Stimulated activated CD4-positive, alpha-beta T cell treated with anti-CD3 and anti-CD28 coated beads, Interleukin-4, amount 100 ng/mL, for 24 hours (primary cell): Measurements from ENCODE around the gene FGF8.
"Not testable (repeated sequence)": the region's sequence is repeated elsewhere in the genome, so short reads cannot be mapped to it uniquely, and the experiment has no call there.

Experiments used
- DNase-seq: peaks from one replicate; pipeline ENCODE4 v3.0.0-alpha.2; 2020

FGF8 gene

GRCh38 chr10:101775273-101776160 is at the start of gene FGF8:
Gene FGF8 (minus strand): TSS chr10:101776114. CDS start chr10:101775900, 214 bp downstream.
- no peak for DNase-seq

GRCh38 chr10:101824736-101825135 is 48.8 kb upstream of the FGF8 start:
- no peak for DNase-seq

GRCh38 chr10:101818872-101819633 is 43.1 kb upstream of the FGF8 start:
- DNase-seq: no peak

- peak; percentile 98 for DNase-seq
These were observed 42.4 kb upstream of the FGF8 start, which contains the start of gene OGA for GRCh38 chr10:101818119-101818871. Gene OGA (minus strand): TSS chr10:101818444. CDS start chr10:101818022, 422 bp downstream.

GRCh38 chr10:101817337-101818118 is 41.6 kb upstream of the FGF8 start:
- peak; percentile 49 for DNase-seq

GRCh38 chr10:101816913-101817336 is 41.0 kb upstream of the FGF8 start:
- DNase-seq: no peak

GRCh38 chr10:101816376-101816775 is 40.5 kb upstream of the FGF8 start:
- no peak for DNase-seq

- no peak for DNase-seq
These were observed 38.7 kb upstream of the FGF8 start for GRCh38 chr10:101814466-101815071.

- DNase-seq: no peak
These were observed 36.7 kb upstream of the FGF8 start for GRCh38 chr10:101812606-101813005.

GRCh38 chr10:101807158-101807557 is 31.2 kb upstream of the FGF8 start:
- no peak for DNase-seq

GRCh38 chr10:101803511-101803910 is 27.6 kb upstream of the FGF8 start:
- no peak for DNase-seq

- no peak for DNase-seq
These were observed 21.6 kb upstream of the FGF8 start for GRCh38 chr10:101797403-101798059.

GRCh38 chr10:101793526-101793925 is 17.6 kb upstream of the FGF8 start:
- DNase-seq: no peak

- no peak for DNase-seq
These were observed 13.8 kb upstream of the FGF8 start for GRCh38 chr10:101789686-101790085.

GRCh38 chr10:101789231-101789630 is 13.3 kb upstream of the FGF8 start:
- DNase-seq: not testable (repeated sequence)

- no peak for DNase-seq
These were observed 9.9 kb upstream of the FGF8 start for GRCh38 chr10:101785801-101786200.

- DNase-seq: no peak
These were observed 8.6 kb upstream of the FGF8 start for GRCh38 chr10:101784558-101784957.

GRCh38 chr10:101783736-101784118 is 7.8 kb upstream of the FGF8 start:
- no peak for DNase-seq

GRCh38 chr10:101782811-101783735 is 7.2 kb upstream of the FGF8 start, which contains the start of gene NPM3:
Gene NPM3 (minus strand): TSS chr10:101783446. CDS start chr10:101783390, 56 bp downstream.
- peak; percentile 91 for DNase-seq
